ENCODE data around the gene LTBP1. TPM values are rescaled to one million over a fixed set of nuclear protein-coding genes. Genes with fewer than 3 reads are reported as not detected.

Gene LTBP1
- total and polyA plus RNA-seq, 2 of the 13 experiments (the other 11 are each of a cell fraction or from before 2014, with no cell fraction given): 0.12 to 0.22 TPM

- TF ChIP-seq HBP1 (CRISPR knock-in tag; IDR thresholded peaks at IDR 0.05; ENCODE audit: low read depth): no peak
- no peak for TF ChIP-seq IKZF1 (IDR thresholded peaks at IDR 0.05)
- no peak for TF ChIP-seq TARDBP (CRISPR knock-in tag; IDR thresholded peaks at IDR 0.05)
- no peak for TF ChIP-seq TCF7L2 (IDR thresholded peaks at IDR 0.05; ENCODE audit: low read depth, low read length)
- TF ChIP-seq ZNF710 (CRISPR knock-in tag; IDR thresholded peaks at IDR 0.05; ENCODE audit: borderline replicate concordance): no peak
- TF ChIP-seq YEATS2 (CRISPR knock-in tag; IDR thresholded peaks at IDR 0.05; ENCODE audit: borderline replicate concordance): no peak
- TF ChIP-seq ATF1 (CRISPR knock-in tag; IDR thresholded peaks at IDR 0.05): no peak
- TF ChIP-seq ZNF205 (CRISPR knock-in tag; IDR thresholded peaks at IDR 0.05): no peak
- TF ChIP-seq EED (CRISPR knock-in tag; IDR thresholded peaks at IDR 0.05): no peak
- TF ChIP-seq RFXANK (CRISPR knock-in tag; IDR thresholded peaks at IDR 0.05): no peak
- TF ChIP-seq TAF1 (CRISPR knock-in tag; IDR thresholded peaks at IDR 0.05): no peak
- TF ChIP-seq RELA (CRISPR knock-in tag; IDR thresholded peaks at IDR 0.05): no peak
Measured at GRCh38 chr2:32946314-32947075, at the start of gene LTBP1 (continued).

Data from HepG2 (cell line).